GM08714 (cell line): Measurements from ENCODE around the gene NR3C1.

Experiments used
- H3K4me3 ChIP-seq: fragments of 200-500 bp; sonication (Bioruptor generic); 2 replicates; pipeline ENCODE4 v1.5.1; 2014; ENCODE audit warnings: mild to moderate bottlenecking, low read length, inconsistent platforms
- ZNF274 ChIP-seq: IDR thresholded peaks from 2 replicates; pipeline ENCODE4 v1.6.1; 2012; ENCODE audit warnings: mild to moderate bottlenecking, low read depth, low read length

NR3C1 gene

DNA sequence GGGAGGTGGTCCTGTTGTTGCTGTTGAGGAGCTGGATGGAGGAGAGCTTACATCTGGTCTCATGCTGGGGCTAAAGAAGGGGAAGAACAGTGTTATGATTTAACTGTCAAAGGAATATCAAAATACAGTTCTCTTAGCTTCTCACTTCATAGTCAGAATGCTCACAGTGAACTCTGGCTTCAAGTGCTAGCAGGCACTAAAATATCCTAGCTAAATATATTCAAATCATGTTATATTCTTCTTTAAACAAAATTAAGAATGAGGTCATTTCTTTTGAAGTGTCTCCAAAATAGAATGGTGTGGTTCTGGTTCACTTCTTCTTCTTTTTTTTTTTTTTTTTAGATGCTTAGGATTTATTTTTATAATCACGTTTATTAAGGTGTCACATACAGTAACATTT is 89.4 kb downstream of the NR3C1 start:
- H3K4me3 ChIP-seq, result no peak overlapping the region
- no peak for TF ChIP-seq ZNF274

DNA sequence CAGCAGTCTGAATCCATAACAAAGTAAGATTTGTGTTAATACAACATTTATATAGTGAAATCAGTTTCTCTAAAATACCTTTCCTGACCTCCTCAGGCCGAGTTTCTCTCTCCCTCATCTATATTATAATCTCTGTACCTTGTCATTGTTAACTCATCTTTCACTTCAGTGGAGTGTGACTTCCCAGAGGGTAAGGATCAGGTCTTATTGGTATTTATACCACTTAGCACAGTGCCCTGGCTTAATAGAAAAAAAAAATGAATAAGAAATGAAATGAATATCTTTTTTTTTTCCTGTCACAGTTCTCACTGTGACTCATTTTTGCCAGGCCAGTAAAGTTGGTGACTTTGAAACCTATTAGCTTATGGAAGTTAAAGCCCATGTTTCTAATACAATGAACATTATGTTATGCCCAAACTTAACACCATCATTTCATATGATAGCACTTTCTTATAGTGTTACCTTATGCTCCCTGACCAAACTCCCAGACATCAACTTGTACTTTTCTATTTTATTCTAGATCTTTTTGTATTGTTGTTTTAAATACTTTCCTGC is 90.1 kb downstream of the NR3C1 start:
- H3K4me3 ChIP-seq, result no peak overlapping the region
- TF ChIP-seq ZNF274, result no peak

DNA sequence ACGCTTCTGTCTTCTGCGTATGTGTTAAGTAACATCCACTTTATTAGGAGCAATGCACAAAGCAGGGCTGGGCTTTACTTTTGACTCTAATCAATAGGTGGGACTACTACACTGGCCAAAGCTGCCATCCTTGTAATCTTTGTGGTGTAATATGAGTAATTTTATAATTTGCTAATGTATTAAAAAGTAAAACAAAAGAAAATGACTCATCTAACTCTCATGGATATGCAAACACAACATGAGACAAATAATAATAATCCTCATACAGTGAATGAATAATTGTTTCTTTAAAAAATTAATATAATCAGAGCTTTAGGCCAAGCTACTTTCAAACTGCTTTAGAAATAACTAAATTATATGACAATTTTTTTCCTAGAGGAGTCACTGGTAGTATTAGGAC is 90.7 kb downstream of the NR3C1 start:
- no peak overlapping the region for H3K4me3 ChIP-seq
- TF ChIP-seq ZNF274, result no peak

DNA sequence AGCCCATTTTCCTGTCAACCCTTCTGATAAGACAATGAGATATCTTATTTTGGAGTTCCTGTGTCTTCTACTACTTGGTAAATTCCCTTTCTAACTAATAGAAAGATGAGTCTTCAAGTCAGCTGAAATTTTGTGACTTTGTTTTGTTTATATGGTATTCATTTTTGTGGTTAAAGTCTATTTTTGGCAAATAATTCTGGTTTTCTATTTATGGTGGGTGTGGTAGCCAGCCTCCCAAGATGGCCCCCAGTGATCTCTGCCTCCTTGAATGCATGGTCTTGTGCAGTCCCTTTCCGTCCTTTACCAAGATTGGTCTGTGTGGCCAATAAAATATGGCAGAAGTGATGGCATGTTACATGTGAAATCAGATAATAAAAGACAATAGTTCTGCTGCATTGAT is 91.5 kb downstream of the NR3C1 start:
- no peak for TF ChIP-seq ZNF274
- H3K4me3 ChIP-seq, result no peak overlapping the region

DNA sequence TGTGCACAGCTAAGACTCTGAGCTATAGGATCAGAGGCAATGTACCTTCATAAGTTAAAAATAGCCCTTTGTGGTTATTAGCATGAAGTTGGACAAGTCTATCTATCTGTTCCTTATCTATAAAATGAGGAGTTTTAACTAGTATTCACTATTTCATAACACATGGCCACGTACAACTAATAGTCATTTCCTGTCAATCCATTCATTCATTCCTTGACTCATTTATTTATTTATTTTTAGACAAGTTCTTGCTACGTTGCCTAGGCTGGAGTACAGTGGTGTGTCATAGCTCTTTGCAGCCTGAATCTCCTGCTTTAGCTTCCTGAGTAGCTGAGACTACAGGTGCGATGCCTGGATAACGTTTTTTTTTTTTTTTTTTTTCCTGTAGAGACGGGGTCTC is 92.1 kb downstream of the NR3C1 start:
- no peak for TF ChIP-seq ZNF274
- H3K4me3 ChIP-seq, result no peak overlapping the region

DNA sequence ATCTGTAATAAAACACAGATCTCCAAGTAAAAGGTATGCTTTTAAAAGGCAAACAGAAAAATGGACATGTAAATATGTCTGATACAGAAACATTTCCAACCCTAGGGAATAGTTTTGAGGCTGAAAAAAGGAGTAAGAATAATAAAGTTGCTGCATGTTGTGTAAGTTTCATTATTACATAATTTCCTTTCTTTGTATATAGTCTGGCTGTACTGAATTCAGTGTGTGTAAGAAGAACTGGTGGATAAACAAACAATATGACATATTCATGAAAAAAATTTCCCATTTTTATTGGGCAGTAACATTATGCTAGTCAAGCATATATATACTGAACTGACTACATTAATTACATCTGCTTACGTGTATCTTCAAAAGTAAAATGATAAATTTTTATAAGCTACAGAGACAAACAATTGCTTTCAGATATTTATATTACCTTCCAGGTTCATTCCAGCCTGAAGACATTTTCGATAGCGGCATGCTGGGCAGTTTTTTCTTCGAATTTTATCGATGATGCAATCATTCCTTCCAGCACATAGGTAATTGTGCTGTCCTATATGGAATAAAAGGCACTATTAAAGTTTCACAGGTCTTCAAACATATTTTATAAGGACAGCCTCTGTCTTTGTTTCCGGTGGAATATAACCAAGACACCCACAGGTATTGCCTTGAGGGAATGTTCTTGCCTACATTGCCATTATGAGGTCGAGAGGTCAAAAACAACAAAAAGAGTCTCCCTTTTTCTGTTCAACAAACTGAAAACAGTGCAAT is 93.6 kb downstream of the NR3C1 start:
- TF ChIP-seq ZNF274, result no peak
- H3K4me3 ChIP-seq, result no peak overlapping the region

DNA sequence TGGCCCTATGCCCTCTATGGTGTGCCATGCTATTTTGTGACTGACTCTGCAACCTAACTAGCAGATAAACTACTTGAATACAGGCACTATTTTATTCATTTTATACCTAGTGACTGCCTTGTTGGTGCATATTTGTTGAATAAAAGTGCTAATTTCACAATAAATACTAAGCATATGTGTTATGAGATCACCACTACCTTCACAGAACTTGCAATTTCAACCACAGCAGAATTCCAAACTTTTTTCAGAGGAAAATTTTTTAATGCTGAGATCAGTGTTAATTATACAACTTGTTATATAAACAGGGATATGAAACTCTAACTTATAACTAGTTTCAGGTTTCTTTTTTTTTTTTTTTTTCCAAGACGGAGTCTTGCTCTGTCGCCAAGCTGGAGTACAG is 94.8 kb downstream of the NR3C1 start:
- H3K4me3 ChIP-seq, result no peak overlapping the region
- TF ChIP-seq ZNF274, result no peak

DNA sequence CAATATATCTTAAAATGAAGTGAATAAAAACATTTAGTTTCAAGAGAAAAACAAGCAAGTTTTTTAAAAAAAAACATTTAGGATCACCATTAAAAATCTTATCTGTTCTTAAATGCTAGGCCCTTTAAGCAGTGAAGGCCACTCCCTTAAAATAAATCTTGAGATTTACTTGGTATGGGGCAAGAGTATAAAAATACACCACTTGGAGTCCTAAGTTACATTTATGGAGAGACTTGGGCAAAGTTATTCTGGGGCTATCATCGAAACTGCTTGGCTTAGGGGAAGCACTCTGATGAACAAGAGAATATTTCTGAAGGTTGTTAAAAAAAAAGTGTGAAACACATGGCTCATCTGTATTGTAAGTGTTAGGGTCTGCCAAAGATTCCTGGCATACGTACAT is 97.4 kb downstream of the NR3C1 start:
- H3K4me3 ChIP-seq, result no peak overlapping the region
- TF ChIP-seq ZNF274, result no peak

DNA sequence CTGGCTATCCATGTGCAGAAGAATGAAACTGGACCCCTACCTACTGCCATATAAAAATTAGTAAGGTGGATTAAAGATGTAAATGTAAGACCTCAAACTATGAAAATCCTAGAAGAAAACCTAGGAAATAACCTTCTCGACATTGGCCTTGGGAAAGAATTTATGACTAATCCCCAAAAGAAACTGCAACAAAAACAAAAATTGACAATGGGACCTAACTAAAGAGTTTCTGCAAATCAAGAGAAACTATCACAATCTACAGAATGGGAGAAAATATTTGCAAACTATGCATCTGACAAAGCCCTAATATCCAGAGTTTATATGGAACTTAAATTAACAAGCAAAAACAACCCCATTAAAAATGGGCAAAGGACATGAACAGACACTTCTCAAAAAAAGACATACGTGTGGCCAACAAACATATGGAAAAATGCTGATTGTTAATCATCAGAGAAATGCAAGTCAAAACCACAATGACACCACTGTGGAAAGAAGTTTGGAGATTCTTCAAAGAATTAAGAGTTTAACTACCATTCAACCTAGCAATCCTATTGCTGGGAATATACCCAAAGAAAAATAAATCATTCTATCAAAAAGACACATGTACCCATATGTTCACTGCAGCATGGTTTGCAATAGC is 98.5 kb downstream of the NR3C1 start:
- no peak for TF ChIP-seq ZNF274
- no peak overlapping the region for H3K4me3 ChIP-seq

DNA sequence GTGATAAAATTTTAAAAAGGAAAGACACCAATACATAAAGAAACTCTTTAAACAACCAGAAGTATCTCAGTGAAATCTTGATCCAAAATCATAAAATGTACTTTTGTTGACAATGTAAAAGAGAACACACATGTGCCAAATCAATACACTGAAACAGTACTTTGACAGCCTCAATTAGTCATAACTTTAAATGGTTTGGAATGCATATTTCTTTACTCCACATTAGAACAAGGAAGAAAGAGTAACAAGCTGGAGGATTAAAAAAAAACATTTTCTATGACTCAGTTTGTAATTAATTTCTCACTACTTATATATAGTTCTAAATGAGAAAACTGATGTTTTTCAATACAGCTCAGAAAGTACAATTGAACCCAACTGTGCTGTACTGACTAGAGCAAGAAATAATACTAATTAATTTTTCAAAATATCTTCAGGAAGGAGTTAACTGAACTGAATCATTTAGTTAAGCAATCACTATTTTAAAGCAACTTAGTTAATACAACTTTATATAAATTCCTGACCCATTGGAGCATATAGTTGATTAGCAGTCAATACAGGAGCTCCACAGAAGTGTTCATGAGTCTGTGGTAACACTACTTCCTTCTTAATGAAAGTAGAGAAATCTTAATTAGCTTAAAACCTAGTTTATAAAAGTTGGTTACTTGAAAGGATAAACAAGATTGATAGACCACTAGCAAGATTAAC is 101.0 kb downstream of the NR3C1 start:
- H3K4me3 ChIP-seq, result no peak overlapping the region
- TF ChIP-seq ZNF274, result no peak

DNA sequence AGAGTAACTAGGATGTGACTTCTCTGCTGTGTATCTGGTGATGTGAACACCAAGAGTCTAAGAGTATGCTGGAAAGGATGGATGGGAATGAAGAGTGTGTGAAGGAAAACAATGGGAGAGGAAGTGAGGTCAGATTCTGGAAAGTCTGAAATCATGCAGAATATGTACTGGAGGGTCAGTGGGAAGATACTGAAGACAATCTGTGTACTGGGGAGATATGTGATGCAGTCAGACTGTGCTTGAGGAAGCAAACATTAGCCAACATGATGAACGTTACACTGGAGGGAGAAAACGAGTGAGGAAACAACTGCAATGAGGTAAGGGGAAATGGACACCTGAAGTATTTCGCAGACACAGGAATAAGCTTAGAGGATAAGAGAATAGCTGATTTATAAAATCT is 105.7 kb downstream of the NR3C1 start:
- no peak overlapping the region for H3K4me3 ChIP-seq
- no peak for TF ChIP-seq ZNF274

DNA sequence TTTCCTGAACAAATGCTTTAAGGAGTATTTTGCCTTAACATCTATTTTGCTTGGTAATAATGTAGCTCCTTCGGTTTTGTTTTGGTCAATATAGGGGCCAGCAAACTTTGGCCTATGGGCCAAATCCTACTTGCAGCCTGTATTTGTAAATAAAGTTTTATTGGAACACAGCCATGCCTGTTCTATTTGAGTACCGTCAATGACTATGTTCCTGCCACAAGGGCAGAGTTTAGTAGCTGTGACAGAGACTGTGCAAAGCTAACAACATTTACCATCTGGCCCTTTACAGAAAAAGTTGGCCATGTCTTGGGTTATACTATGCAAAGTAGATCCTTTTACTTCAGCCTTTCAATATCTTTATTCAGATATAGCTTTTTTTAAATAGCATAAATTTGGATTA is 113.4 kb downstream of the NR3C1 start:
- TF ChIP-seq ZNF274, result no peak
- no peak overlapping the region for H3K4me3 ChIP-seq

DNA sequence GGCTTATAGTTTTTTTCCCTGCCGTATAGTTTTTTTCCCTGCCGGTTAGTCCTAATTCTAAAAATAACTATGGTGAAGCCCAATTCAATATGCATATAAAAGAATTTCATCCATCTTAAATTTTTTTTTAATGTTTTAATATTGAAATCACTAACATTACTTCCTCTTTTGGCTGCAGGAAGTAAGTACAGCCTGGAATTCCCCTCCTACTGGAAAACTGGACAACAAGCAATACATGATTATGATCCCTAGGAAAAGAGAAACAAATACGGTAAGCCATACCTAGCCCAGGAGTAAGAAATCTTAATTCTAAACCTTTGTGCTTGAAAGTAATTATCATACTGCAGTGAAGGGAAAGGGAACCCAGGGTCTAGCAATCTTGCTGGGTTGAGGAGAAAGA is 119.0 kb downstream of the NR3C1 start:
- H3K4me3 ChIP-seq, result no peak overlapping the region
- TF ChIP-seq ZNF274, result no peak

DNA sequence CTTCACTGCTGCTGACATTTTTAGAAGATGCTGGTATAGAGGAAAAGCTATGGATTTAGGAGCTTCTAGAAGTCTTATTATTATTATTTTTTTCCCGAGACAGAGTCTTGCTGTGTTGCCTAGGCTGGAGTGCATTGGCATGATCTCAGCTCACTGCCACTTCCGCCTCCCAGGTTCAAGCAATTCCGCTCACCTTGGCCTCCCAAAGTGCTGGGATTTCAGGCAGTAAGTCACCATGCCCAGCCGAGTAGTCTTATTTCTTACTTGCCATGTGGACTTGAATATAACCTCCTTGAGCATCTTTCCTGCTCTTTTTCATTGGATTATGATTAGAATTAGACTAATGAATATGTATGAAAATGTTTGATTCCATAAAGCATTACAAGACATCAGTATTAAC is 119.5 kb downstream of the NR3C1 start:
- TF ChIP-seq ZNF274, result no peak
- no peak overlapping the region for H3K4me3 ChIP-seq

DNA sequence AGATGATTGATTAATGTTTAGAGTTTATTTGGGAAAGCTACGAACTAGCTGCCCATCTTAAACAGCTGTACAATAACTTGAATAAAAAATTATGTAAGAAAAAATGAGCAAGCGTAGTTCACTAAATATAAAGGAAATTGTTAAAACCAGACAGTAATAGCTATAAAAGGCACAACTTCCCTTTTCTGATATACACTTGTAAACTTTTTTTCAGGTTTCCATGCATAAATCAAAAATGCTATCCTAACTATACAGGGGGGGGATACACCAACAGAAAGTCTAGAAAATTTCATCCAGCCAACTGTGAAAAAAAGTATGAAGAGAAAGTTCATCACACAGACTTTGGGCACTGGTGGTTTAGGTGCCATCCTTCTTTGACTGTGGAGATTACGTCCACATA is 122.3 kb downstream of the NR3C1 start:
- TF ChIP-seq ZNF274, result no peak
- H3K4me3 ChIP-seq, result no peak overlapping the region

DNA sequence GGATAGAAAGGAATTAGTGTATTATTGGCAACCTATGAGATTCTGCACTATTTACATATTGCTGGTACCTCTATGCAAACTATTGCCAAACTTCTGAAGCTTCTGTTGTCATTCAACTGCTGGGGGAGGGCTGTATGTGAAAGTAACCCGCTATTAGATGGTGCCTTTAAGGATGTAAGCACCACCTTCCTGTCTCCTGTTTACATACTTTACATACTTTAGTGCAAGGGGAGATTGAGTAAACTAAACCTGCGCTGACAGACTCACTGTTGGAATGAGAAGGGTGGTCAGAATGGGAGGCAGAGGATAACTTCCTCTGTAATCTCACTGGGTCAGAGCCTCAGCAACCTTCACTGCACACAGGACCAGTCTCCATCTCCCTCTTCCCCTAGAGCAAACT is 123.8 kb downstream of the NR3C1 start:
- no peak for TF ChIP-seq ZNF274
- H3K4me3 ChIP-seq, result no peak overlapping the region
